GM12892 (cell line): ENCODE measurements around the gene SELENOT.

Source experiments
- POLR2A ChIP-seq: IDR thresholded peaks from 2 replicates; pipeline ENCODE4 v1.6.1; 2011; ENCODE audit warnings: low read depth, low read length, control low read depth
- POLR2AphosphoS5 ChIP-seq: IDR thresholded peaks from 2 replicates; pipeline ENCODE4 v1.6.1; 2011; ENCODE audit warnings: low read depth, low read length, control low read depth
- TAF1 ChIP-seq: IDR thresholded peaks from 2 replicates; pipeline ENCODE4 v1.6.1; 2011; ENCODE audit warnings: low read depth, mild to moderate bottlenecking, control low read depth, low read length, borderline replicate concordance

- no peak for TF ChIP-seq POLR2AphosphoS5
- TF ChIP-seq POLR2A, result no peak
- no peak for TF ChIP-seq TAF1
Observed at GRCh38 chr3:150623945-150624344, 20.8 kb downstream of the SELENOT start.
